ENCODE results near the gene GRHL1.
"Not testable (repeated sequence)": the region's sequence is repeated elsewhere in the genome, so short reads cannot be mapped to it uniquely, and the experiment has no call there.

The GRHL1 gene

GRCh38 chr2:10030311-10030736, 78.8 kb downstream of the GRHL1 start:
- no peak for DNase-seq

- not testable (repeated sequence) for DNase-seq
Observed at GRCh38 chr2:10030798-10031197, 79.3 kb downstream of the GRHL1 start.

GRCh38 chr2:10031886-10032745, 80.6 kb downstream of the GRHL1 start:
- DNase-seq = no peak

GRCh38 chr2:10032746-10033105, 81.2 kb downstream of the GRHL1 start:
- no peak for DNase-seq

GRCh38 chr2:10033251-10034006, 81.9 kb downstream of the GRHL1 start:
- no peak for DNase-seq

GRCh38 chr2:10034333-10035052, 83.0 kb downstream of the GRHL1 start:
- DNase-seq = no peak

- no peak for DNase-seq
Observed at GRCh38 chr2:10035053-10035422, 83.5 kb downstream of the GRHL1 start.

GRCh38 chr2:10035633-10036032, 84.1 kb downstream of the GRHL1 start:
- DNase-seq = no peak

- DNase-seq = no peak
Observed at GRCh38 chr2:10036095-10036884, 84.8 kb downstream of the GRHL1 start.

GRCh38 chr2:10038123-10038522, 86.6 kb downstream of the GRHL1 start:
- DNase-seq = no peak

- DNase-seq = no peak
Observed at GRCh38 chr2:10038716-10039115, 87.2 kb downstream of the GRHL1 start.

GRCh38 chr2:10039658-10040410, 88.3 kb downstream of the GRHL1 start:
- no peak for DNase-seq

GRCh38 chr2:10041711-10042110, 90.2 kb downstream of the GRHL1 start:
- DNase-seq = no peak

GRCh38 chr2:10042301-10043161, 91.0 kb downstream of the GRHL1 start:
- DNase-seq = no peak

GRCh38 chr2:10043256-10043905, 91.9 kb downstream of the GRHL1 start, which contains the start of gene KLF11:
Gene KLF11, plus strand, starts transcription at chr2:10043550. Its CDS starts 167 bp downstream, at chr2:10043717.
- peak; percentile 97 for DNase-seq

- peak; percentile 98 for DNase-seq
Observed at GRCh38 chr2:10043906-10044601, 92.6 kb downstream of the GRHL1 start.

- no peak for DNase-seq
Observed at GRCh38 chr2:10045561-10046355, 94.3 kb downstream of the GRHL1 start.

- DNase-seq = no peak
Observed at GRCh38 chr2:10046931-10047330, 95.4 kb downstream of the GRHL1 start.

Measured in NCI-H345 (cell line).